GM18868 (cell line): ENCODE data around the gene NUDT4B.
"Not testable (repeated sequence)": the region's sequence is repeated elsewhere in the genome, so short reads cannot be mapped to it uniquely, and the experiment has no call there.

Experiments
- ATAC-seq: cut with Tn5 transposase; IDR thresholded peaks from one replicate; pipeline ENCODE4 v1.9.1; 2021; ENCODE audit warnings: mild to moderate bottlenecking, moderate library complexity; ENCODE audit not compliant: unreplicated experiment

The NUDT4B gene

GRCh38 chr1:148735538-148735937, 13.0 kb upstream of the NUDT4B start:
- ATAC-seq, result peak; percentile 44

GRCh38 chr1:148738667-148739066, 9.9 kb upstream of the NUDT4B start:
- ATAC-seq, result not testable (repeated sequence)

GRCh38 chr1:148743200-148743599, 5.4 kb upstream of the NUDT4B start:
- not testable (repeated sequence) for ATAC-seq

- peak; percentile 75 for ATAC-seq
These were observed 4.6 kb upstream of the NUDT4B start for GRCh38 chr1:148743726-148744720.

GRCh38 chr1:148749335-148749681, 734 bp downstream of the NUDT4B start:
- ATAC-seq, result peak; percentile 86

- not testable (repeated sequence) for ATAC-seq
These were observed 7.7 kb downstream of the NUDT4B start for GRCh38 chr1:148756231-148756630.

GRCh38 chr1:148757446-148757845, 8.9 kb downstream of the NUDT4B start:
- not testable (repeated sequence) for ATAC-seq

GRCh38 chr1:148758412-148758811, 9.8 kb downstream of the NUDT4B start:
- peak; percentile 97 for ATAC-seq

GRCh38 chr1:148758925-148759324, 10.4 kb downstream of the NUDT4B start:
- ATAC-seq, result not testable (repeated sequence)

- ATAC-seq, result not testable (repeated sequence)
These were observed 11.2 kb downstream of the NUDT4B start for GRCh38 chr1:148759749-148760148.

GRCh38 chr1:148760206-148760605, 11.6 kb downstream of the NUDT4B start:
- not testable (repeated sequence) for ATAC-seq

- not testable (repeated sequence) for ATAC-seq
These were observed 12.8 kb downstream of the NUDT4B start for GRCh38 chr1:148761360-148761759.

- ATAC-seq, result not testable (repeated sequence)
These were observed 16.9 kb downstream of the NUDT4B start for GRCh38 chr1:148765238-148766019.

- not testable (repeated sequence) for ATAC-seq
These were observed 20.0 kb downstream of the NUDT4B start for GRCh38 chr1:148768541-148768940.

GRCh38 chr1:148769495-148769894, 20.9 kb downstream of the NUDT4B start:
- ATAC-seq, result not testable (repeated sequence)

GRCh38 chr1:148773690-148774089, 25.1 kb downstream of the NUDT4B start:
- ATAC-seq, result not testable (repeated sequence)

- not testable (repeated sequence) for ATAC-seq
These were observed 25.5 kb downstream of the NUDT4B start for GRCh38 chr1:148774102-148774501.

- not testable (repeated sequence) for ATAC-seq
These were observed 26.7 kb downstream of the NUDT4B start for GRCh38 chr1:148775263-148775662.

- ATAC-seq, result not testable (repeated sequence)
These were observed 29.1 kb downstream of the NUDT4B start for GRCh38 chr1:148777649-148778048.

- ATAC-seq, result not testable (repeated sequence)
These were observed 31.8 kb downstream of the NUDT4B start for GRCh38 chr1:148780404-148780803.

- ATAC-seq, result not testable (repeated sequence)
These were observed 43.0 kb downstream of the NUDT4B start for GRCh38 chr1:148791543-148792099.
